GM12892 (cell line): ENCODE data around the gene HTT.

ENCODE experiments used
- POLR2A ChIP-seq: IDR thresholded peaks from 2 replicates; pipeline ENCODE4 v1.6.1; 2011; ENCODE audit warnings: low read depth, low read length, control low read depth
- POLR2AphosphoS5 ChIP-seq: IDR thresholded peaks from 2 replicates; pipeline ENCODE4 v1.6.1; 2011; ENCODE audit warnings: low read depth, low read length, control low read depth
- TAF1 ChIP-seq: IDR thresholded peaks from 2 replicates; pipeline ENCODE4 v1.6.1; 2011; ENCODE audit warnings: low read depth, mild to moderate bottlenecking, control low read depth, low read length, borderline replicate concordance

GRCh38 chr4:3233391-3234071 is 159.1 kb downstream of the HTT start:
- no peak for TF ChIP-seq POLR2A
- TF ChIP-seq TAF1: no peak
- TF ChIP-seq POLR2AphosphoS5: no peak
